Karpas-422 (cell line): Measurements from ENCODE around the gene CUL9. TPM values are rescaled to one million over a fixed set of nuclear protein-coding genes. Genes with fewer than 3 reads are reported as not detected.
A peak's percentile ranks its signal among the peaks of the same experiment; 100 is the strongest.

Source experiments
- DNase-seq: peaks from one replicate; pipeline ENCODE4 v3.0.0-alpha.2; 2015
- H2AFZ ChIP-seq: fragments of 200-600 bp; sonication (generic); 2 replicates; pipeline ENCODE4 v1.6.1; 2014; ENCODE audit warnings: antibody characterized with exemption, low read length, mixed read lengths
- H3K27ac ChIP-seq: fragments of 200-600 bp; sonication (generic); 2 replicates; pipeline ENCODE4 v1.5.1; 2014; ENCODE audit warnings: mild to moderate bottlenecking, low read length, moderate library complexity
- H3K27me3 ChIP-seq: fragments of 200-600 bp; sonication (generic); 2 replicates; pipeline ENCODE4 v1.6.1; 2014; ENCODE audit warnings: low read length, mixed read lengths
- H3K36me3 ChIP-seq: fragments of 200-600 bp; sonication (generic); 2 replicates; pipeline ENCODE4 v1.6.1; 2014; ENCODE audit warnings: low read length, mixed read lengths; ENCODE audit not compliant: insufficient read depth
- H3K4me1 ChIP-seq: fragments of 200-600 bp; sonication (generic); 2 replicates; pipeline ENCODE4 v1.6.1; 2014; ENCODE audit warnings: mild to moderate bottlenecking, low read length, mixed read lengths
- H3K4me2 ChIP-seq: fragments of 200-600 bp; sonication (generic); 2 replicates; pipeline ENCODE4 v1.6.1; 2014; ENCODE audit warnings: low read length, low read depth, mild to moderate bottlenecking; ENCODE audit not compliant: poor library complexity, severe bottlenecking
- H3K4me3 ChIP-seq: fragments of 200-600 bp; sonication (generic); 2 replicates; pipeline ENCODE4 v1.5.1; 2014; ENCODE audit warnings: mild to moderate bottlenecking, antibody characterized with exemption, low read length, mixed read lengths
- H3K79me2 ChIP-seq: fragments of 200-600 bp; sonication (generic); 2 replicates; pipeline ENCODE4 v1.6.1; 2014; ENCODE audit warnings: mild to moderate bottlenecking, low read length, mixed read lengths
- H3K9ac ChIP-seq: fragments of 200-600 bp; sonication (generic); 2 replicates; pipeline ENCODE4 v1.6.0; 2014; ENCODE audit warnings: low read length
- H3K9me2 ChIP-seq: fragments of 200-600 bp; sonication (generic), shearing (Covaris generic); replicated peaks from 2 replicates; pipeline ENCODE4 v1.6.0; 2014; ENCODE audit warnings: mild to moderate bottlenecking, low read length, moderate library complexity; ENCODE audit not compliant: insufficient read depth
- H3K9me3 ChIP-seq: fragments of 300-700, 200-600 bp; sonication (generic); 2 replicates; pipeline ENCODE4 v1.6.1; 2014; ENCODE audit warnings: low read length, mixed read lengths
- H4K20me1 ChIP-seq: fragments of 200-600 bp; sonication (generic); 2 replicates; pipeline ENCODE4 v1.6.1; 2014; ENCODE audit warnings: mild to moderate bottlenecking, antibody characterized with exemption, low read length, low read depth; ENCODE audit not compliant: insufficient read depth
- total RNA-seq: library from RNA; depleted of rRNA; stranded (reverse); fragments of >200 nt; shearing (Covaris generic); gene quantifications from 2 replicates; pipeline ENCODE4 v1.2.3, GENCODE V29; 2014; ENCODE audit warnings: low replicate concordance; rRNA removed

The CUL9 gene
- total RNA-seq, 1 experiment from 2014 or later = 34.9 TPM

DNA sequence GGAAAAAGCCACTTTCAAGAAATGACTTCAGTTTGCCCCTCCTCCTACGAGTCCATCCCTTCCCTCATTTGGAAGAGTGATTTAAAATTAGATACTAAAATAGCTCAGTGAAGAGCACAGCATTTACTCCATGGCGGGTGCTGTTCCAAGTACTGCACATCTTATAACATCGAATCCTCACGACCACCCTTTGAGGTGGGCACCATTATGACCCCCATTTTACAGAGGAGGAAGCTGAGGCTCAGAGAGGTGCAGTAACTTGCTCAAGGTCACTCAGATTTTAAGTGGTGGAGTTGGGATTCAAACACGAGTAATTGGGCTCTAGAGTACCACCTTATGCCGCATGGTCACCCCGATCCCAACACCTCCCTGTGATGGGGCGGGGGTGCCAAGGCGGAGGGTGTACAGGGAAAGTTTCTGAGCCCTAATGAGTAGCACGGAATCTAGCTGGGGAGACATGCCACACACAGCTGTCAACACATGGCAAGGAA lies 86.8 kb downstream of the CUL9 start:
- H3K9ac ChIP-seq = no peak overlapping the region
- H3K9me2 ChIP-seq = no peaks in the 10 kb centered on the region
- peak overlapping the region; percentile 68 for H3K4me2 ChIP-seq
- no peaks in the 10 kb centered on the region for H3K27me3 ChIP-seq
- peaks cover 30% of the 10 kb centered on the region for H3K4me1 ChIP-seq
- no peaks in the 10 kb centered on the region for H4K20me1 ChIP-seq
- no peaks in the 10 kb centered on the region for H3K79me2 ChIP-seq
- peak overlapping the region; percentile 46; the same call in 1 of the 2 replicates for H3K4me3 ChIP-seq
- no peak for DNase-seq
- H3K36me3 ChIP-seq = no peaks in the 10 kb centered on the region
- H2AFZ ChIP-seq = no peak overlapping the region
- no peaks in the 10 kb centered on the region for H3K9me3 ChIP-seq
- no peak overlapping the region for H3K27ac ChIP-seq

- Histone ChIP-seq H3K36me3 (no peaks in the 10 kb centered on the region), H3K27ac (no peak overlapping the region), H4K20me1 (no peaks in the 10 kb centered on the region), H3K27me3 (no peaks in the 10 kb centered on the region), H3K9me3 (no peaks in the 10 kb centered on the region), H2AFZ (peak overlapping the region; percentile 11; the same call in 1 of the 2 replicates), H3K4me3 (peak overlapping the region; percentile 46), H3K9me2 (no peaks in the 10 kb centered on the region), H3K9ac (peak overlapping the region; percentile 47), H3K4me1 (peaks cover 30% of the 10 kb centered on the region), H3K4me2 (peak overlapping the region; percentile 68), H3K79me2 (no peaks in the 10 kb centered on the region)
- DNase-seq = peak; percentile 63
Measured at GRCh38 chr6:43269273-43270007, 87.4 kb downstream of the CUL9 start.

- no peaks in the 10 kb centered on the region for H3K9me2 ChIP-seq
- no peaks in the 10 kb centered on the region for H3K36me3 ChIP-seq
- peaks cover 41% of the 10 kb centered on the region for H3K4me1 ChIP-seq
- no peak overlapping the region for H3K27ac ChIP-seq
- no peak overlapping the region for H3K9ac ChIP-seq
- H3K27me3 ChIP-seq = no peaks in the 10 kb centered on the region
- peak overlapping the region; percentile 5; the same call in 1 of the 2 replicates for H3K4me3 ChIP-seq
- H3K79me2 ChIP-seq = no peaks in the 10 kb centered on the region
- peak overlapping the region; percentile 0; the same call in 1 of the 2 replicates for H2AFZ ChIP-seq
- no peaks in the 10 kb centered on the region for H3K9me3 ChIP-seq
- no peaks in the 10 kb centered on the region for H4K20me1 ChIP-seq
- DNase-seq = peak; percentile 89
- H3K4me2 ChIP-seq = peak overlapping the region; percentile 68
Measured at GRCh38 chr6:43271103-43271815, 89.3 kb downstream of the CUL9 start.

- Histone ChIP-seq H2AFZ (no peak overlapping the region), H3K27ac (no peak overlapping the region), H3K4me3 (no peak overlapping the region), H3K9me2 (no peaks in the 10 kb centered on the region), H3K36me3 (no peaks in the 10 kb centered on the region), H3K9me3 (no peaks in the 10 kb centered on the region), H3K27me3 (no peaks in the 10 kb centered on the region), H3K4me2 (no peak overlapping the region), H3K4me1 (peaks cover 42% of the 10 kb centered on the region), H4K20me1 (no peaks in the 10 kb centered on the region), H3K79me2 (no peaks in the 10 kb centered on the region), H3K9ac (no peak overlapping the region)
- no peak for DNase-seq
Measured at GRCh38 chr6:43271944-43272343, 89.9 kb downstream of the CUL9 start.

DNA sequence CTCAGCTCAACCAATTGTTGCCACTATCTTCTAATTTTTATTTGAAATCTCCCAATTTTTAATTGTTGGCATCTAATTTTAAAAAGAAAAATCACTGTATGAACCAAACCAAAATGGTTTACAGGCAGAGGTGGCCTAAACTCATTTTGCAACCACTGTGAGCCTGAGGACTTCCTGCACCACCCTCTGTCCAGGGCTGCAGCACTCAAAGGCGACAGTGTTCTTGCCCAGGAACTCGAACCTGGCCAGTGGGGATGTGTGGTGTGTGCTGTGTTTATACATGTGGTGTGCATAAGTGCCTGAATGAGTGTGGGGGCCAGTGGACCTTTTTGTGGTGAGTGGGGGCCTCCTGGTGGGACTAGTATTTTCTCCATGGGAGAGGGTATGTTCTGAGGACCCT lies 91.7 kb downstream of the CUL9 start:
- Histone ChIP-seq H3K9ac (no peak overlapping the region), H3K27me3 (no peaks in the 10 kb centered on the region), H3K4me2 (no peak overlapping the region), H3K9me2 (no peaks in the 10 kb centered on the region), H3K4me1 (peaks cover 42% of the 10 kb centered on the region), H3K9me3 (no peaks in the 10 kb centered on the region), H3K4me3 (no peak overlapping the region), H2AFZ (no peak overlapping the region), H4K20me1 (no peaks in the 10 kb centered on the region), H3K36me3 (no peaks in the 10 kb centered on the region), H3K27ac (no peak overlapping the region), H3K79me2 (no peaks in the 10 kb centered on the region)
- DNase-seq = no peak

Other genes starting within 250 kb of the CUL9 start
- 0.48 and 0.76 TPM in 2 replicates for gene GNMT, start 221.4 kb upstream of the CUL9 start, total RNA-seq
- gene PEX6, start 203.0 kb upstream of the CUL9 start, total RNA-seq = 16.7 and 34.2 TPM in 2 replicates
- gene PPP2R5D, start 197.6 kb upstream of the CUL9 start, total RNA-seq = 34.8 and 39.8 TPM in 2 replicates
- gene MEA1, start 168.2 kb upstream of the CUL9 start, total RNA-seq = 51.7 and 113 TPM in 2 replicates
- 53.7 and 81.1 TPM in 2 replicates for gene KLHDC3, start 167.9 kb upstream of the CUL9 start, total RNA-seq
- 31.5 and 46.2 TPM in 2 replicates for gene RRP36, start 160.6 kb upstream of the CUL9 start, total RNA-seq
- gene CUL7, start 128.3 kb upstream of the CUL9 start, total RNA-seq = 20.2 and 22.2 TPM in 2 replicates
- 21.3 and 40.9 TPM in 2 replicates for gene MRPL2, start 122.8 kb upstream of the CUL9 start, total RNA-seq
- gene KLC4, start 122.6 kb upstream of the CUL9 start, total RNA-seq = 13.8 and 29.3 TPM in 2 replicates
- 3.3 and 5.3 TPM in 2 replicates for gene PTK7, start 105.9 kb upstream of the CUL9 start, total RNA-seq
- 27.4 and 42.5 TPM in 2 replicates for gene SRF, start 10.9 kb upstream of the CUL9 start, total RNA-seq
- gene DNPH1, start 47.3 kb downstream of the CUL9 start, total RNA-seq = 59.0 and 157 TPM in 2 replicates
- gene TTBK1, start 61.3 kb downstream of the CUL9 start, total RNA-seq = 0.34 and 1.2 TPM in 2 replicates
- not detected in 2 replicates for gene SLC22A7, start 116.1 kb downstream of the CUL9 start, total RNA-seq
- gene CRIP3, start 126.6 kb downstream of the CUL9 start, total RNA-seq = 55.0 and 56.8 TPM in 2 replicates
- 54.5 and 61.8 TPM in 2 replicates for gene ZNF318, start 187.5 kb downstream of the CUL9 start, total RNA-seq
- gene ABCC10, start 245.3 kb downstream of the CUL9 start, total RNA-seq = 33.5 and 44.4 TPM in 2 replicates